OCI-LY1 (cell line): ENCODE measurements around the gene SPACA6.

Source experiments
- H2AFZ ChIP-seq: fragments of 200-600 bp; sonication (generic), shearing (Covaris generic); 2 replicates; pipeline ENCODE4 v1.6.0; 2014; ENCODE audit warnings: antibody characterized with exemption, mild to moderate bottlenecking, low read length
- H3F3A ChIP-seq: fragments of 200-600 bp; sonication (generic), shearing (Covaris generic); 2 replicates; pipeline ENCODE4 v1.6.0; 2014; ENCODE audit warnings: mild to moderate bottlenecking, antibody characterized with exemption, low read length, moderate library complexity; ENCODE audit not compliant: insufficient read depth
- H3K27ac ChIP-seq: fragments of 200-600 bp; sonication (generic); 2 replicates; pipeline ENCODE4 v1.5.1; 2014; ENCODE audit warnings: low read length, mixed run types, mild to moderate bottlenecking, low read depth; ENCODE audit not compliant: poor library complexity, severe bottlenecking
- H3K27me3 ChIP-seq: fragments of 200-600 bp; sonication (generic); 2 replicates; pipeline ENCODE4 v1.6.0; 2014; ENCODE audit warnings: antibody characterized with exemption, mild to moderate bottlenecking, low read length, moderate library complexity; ENCODE audit not compliant: insufficient read depth
- H3K36me3 ChIP-seq: fragments of 200-600 bp; sonication (generic); 2 replicates; pipeline ENCODE4 v1.6.1; 2014; ENCODE audit warnings: mild to moderate bottlenecking, antibody characterized with exemption, low read length, moderate library complexity, mixed read lengths; ENCODE audit not compliant: insufficient read depth
- H3K4me1 ChIP-seq: fragments of 200-600 bp; sonication (generic); 2 replicates; pipeline ENCODE4 v1.5.1; 2014; ENCODE audit warnings: mild to moderate bottlenecking, low read length, moderate library complexity; ENCODE audit not compliant: insufficient read depth, severe bottlenecking
- H3K4me2 ChIP-seq: fragments of 200-600 bp; sonication (generic), shearing (Covaris generic); 2 replicates; pipeline ENCODE4 v1.6.1; 2014; ENCODE audit warnings: low read length
- H3K4me3 ChIP-seq: fragments of 200-600 bp; sonication (generic); 2 replicates; pipeline ENCODE4 v1.5.1; 2014; ENCODE audit warnings: low read length, low read depth, mild to moderate bottlenecking, mixed read lengths; ENCODE audit not compliant: poor library complexity, severe bottlenecking
- H3K79me2 ChIP-seq: fragments of 200-600 bp; shearing (Covaris generic); 2 replicates; pipeline ENCODE4 v1.6.1; 2016; ENCODE audit warnings: mixed run types, low read length, mixed read lengths; ENCODE audit not compliant: insufficient read depth
- H3K9ac ChIP-seq: fragments of 200-600 bp; sonication (generic), shearing (Covaris generic); 2 replicates; pipeline ENCODE4 v1.6.1; 2014; ENCODE audit warnings: mild to moderate bottlenecking, low read length, mixed read lengths
- H3K9me2 ChIP-seq: fragments of 200-600 bp; sonication (generic), shearing (Covaris generic); 2 replicates; pipeline ENCODE4 v1.6.1; 2014; ENCODE audit warnings: low read depth, mild to moderate bottlenecking, low read length, mixed read lengths
- H3K9me3 ChIP-seq: fragments of 200-600 bp; shearing (Covaris generic); 2 replicates; pipeline ENCODE4 v1.6.1; 2014; ENCODE audit warnings: low read length, mixed read lengths
- H4K20me1 ChIP-seq: fragments of 200-600 bp; sonication (generic), shearing (Covaris generic); 2 replicates; pipeline ENCODE4 v1.6.0; 2016; ENCODE audit warnings: mild to moderate bottlenecking, low read length; ENCODE audit not compliant: insufficient read depth
- CTCF ChIP-seq: fragments of 200-600 bp; sonication (generic), shearing (Covaris generic); IDR thresholded peaks from 2 replicates; pipeline ENCODE4 v1.5.1; 2017; ENCODE audit warnings: mild to moderate bottlenecking, antibody characterized with exemption, low read length, moderate library complexity, mixed read lengths
- EZH2 ChIP-seq: fragments of 200-600 bp; sonication (generic), shearing (Covaris generic); IDR thresholded peaks from 2 replicates; pipeline ENCODE4 v1.8.0; 2017; ENCODE audit warnings: borderline replicate concordance, mixed run types, mild to moderate bottlenecking, antibody characterized with exemption, low read length, moderate library complexity, mixed read lengths

Gene SPACA6

GRCh38 chr19:51721905-51722304 lies 28.8 kb downstream of the SPACA6 start:
- H3K9ac ChIP-seq = no peak overlapping the region
- H3K9me3 ChIP-seq = no peaks in the 10 kb centered on the region
- H3K4me3 ChIP-seq = no peak overlapping the region
- H3K9me2 ChIP-seq = no peaks in the 10 kb centered on the region
- H3K79me2 ChIP-seq = no peaks in the 10 kb centered on the region
- no peaks in the 10 kb centered on the region for H3K27me3 ChIP-seq
- H3K4me1 ChIP-seq = no peaks in the 10 kb centered on the region
- H3F3A ChIP-seq = no peaks in the 10 kb centered on the region
- no peak for TF ChIP-seq CTCF
- no peak for TF ChIP-seq EZH2
- H3K4me2 ChIP-seq = no peak overlapping the region
- H3K36me3 ChIP-seq = no peaks in the 10 kb centered on the region
- H4K20me1 ChIP-seq = no peaks in the 10 kb centered on the region
- no peak overlapping the region for H2AFZ ChIP-seq
- H3K27ac ChIP-seq = no peak overlapping the region

- Histone ChIP-seq H4K20me1 (no peaks in the 10 kb centered on the region), H2AFZ (no peak overlapping the region), H3K36me3 (no peaks in the 10 kb centered on the region), H3K4me1 (no peaks in the 10 kb centered on the region), H3K9ac (no peak overlapping the region), H3K9me2 (no peaks in the 10 kb centered on the region), H3K4me3 (no peak overlapping the region), H3K4me2 (no peak overlapping the region), H3F3A (no peaks in the 10 kb centered on the region), H3K27ac (no peak overlapping the region), H3K9me3 (no peaks in the 10 kb centered on the region), H3K27me3 (no peaks in the 10 kb centered on the region), H3K79me2 (no peaks in the 10 kb centered on the region)
- TF ChIP-seq EZH2 (no peak), CTCF (no peak)
These were observed 29.4 kb downstream of the SPACA6 start for GRCh38 chr19:51722492-51722891.

- H3K4me1 ChIP-seq = no peaks in the 10 kb centered on the region
- H4K20me1 ChIP-seq = no peaks in the 10 kb centered on the region
- no peaks in the 10 kb centered on the region for H3K79me2 ChIP-seq
- H3K4me3 ChIP-seq = no peak overlapping the region
- H3K9ac ChIP-seq = no peak overlapping the region
- H2AFZ ChIP-seq = no peak overlapping the region
- H3K36me3 ChIP-seq = no peaks in the 10 kb centered on the region
- H3K27me3 ChIP-seq = no peaks in the 10 kb centered on the region
- no peaks in the 10 kb centered on the region for H3K9me2 ChIP-seq
- TF ChIP-seq CTCF (no peak), EZH2 (no peak)
- H3F3A ChIP-seq = no peaks in the 10 kb centered on the region
- H3K27ac ChIP-seq = no peak overlapping the region
- no peak overlapping the region for H3K4me2 ChIP-seq
- H3K9me3 ChIP-seq = no peaks in the 10 kb centered on the region
These were observed 31.4 kb downstream of the SPACA6 start for GRCh38 chr19:51724543-51724942.
